Kidney (tissue), 14 donors: ENCODE data around the gene ARL11. TPM values are rescaled to one million over a fixed set of nuclear protein-coding genes. Genes with fewer than 3 reads are reported as not detected.

Source experiments
- DNase-seq, 5 donors: peaks; one replicate each; pipeline ENCODE4 v3.0.0-alpha.2; 2013 to 2020
- FAIRE-seq: peaks from 2 replicates; lab custom pipeline; 2012; peaks lifted over from hg19 to GRCh38; lab: Jason Lieb, UNC
- H3K27ac ChIP-seq, 2 donors: one replicate each; pipeline ENCODE4 v1.7.0; 2013; ENCODE audit warnings: low read depth in 2 of 2, low read length in 2 of 2, inconsistent platforms in 1 of 2
- H3K27me3 ChIP-seq: one replicate; pipeline ENCODE4 v1.7.1; 2013; ENCODE audit warnings: low read length, inconsistent platforms; ENCODE audit not compliant: control insufficient read depth, insufficient read depth
- H3K36me3 ChIP-seq, 3 donors: one replicate each; pipeline versions ENCODE4 v1.7.0 to v1.7.1; 2013; ENCODE audit warnings: low read length in 3 of 3, control low read depth in 1 of 3, inconsistent platforms in 1 of 3; ENCODE audit not compliant: insufficient read depth in 3 of 3, control insufficient read depth in 2 of 3
- H3K4me1 ChIP-seq, 3 donors: one replicate each; pipeline versions ENCODE4 v1.7.0 to v1.7.1; 2013; ENCODE audit warnings: low read length in 3 of 3, inconsistent platforms in 1 of 3, low read depth in 1 of 3; ENCODE audit not compliant: control insufficient read depth in 2 of 3, insufficient read depth in 2 of 3
- H3K4me3 ChIP-seq, 3 donors: one replicate each; pipeline versions ENCODE4 v1.7.0 to v1.8.1; 2013; ENCODE audit warnings: low read length in 3 of 3, control low read depth in 1 of 3, inconsistent platforms in 1 of 3
- H3K9ac ChIP-seq, 3 donors: one replicate each; pipeline versions ENCODE4 v1.7.0 to v1.7.1; 2013; ENCODE audit warnings: low read length in 3 of 3, control low read depth in 1 of 3, inconsistent platforms in 1 of 3
- H3K9me3 ChIP-seq, 3 donors: one replicate each; pipeline versions ENCODE4 v1.7.0 to v1.7.1; 2013; ENCODE audit warnings: low read length in 3 of 3, control low read depth in 1 of 3, inconsistent platforms in 1 of 3; ENCODE audit not compliant: control insufficient read depth in 2 of 3, insufficient read depth in 1 of 3
- intact Hi-C: fragments of 100-400 bp; cut with DNase I; formaldehyde crosslinking; loops from one replicate; pipeline ENCODE4 v1.11.1; 2022
- polyA plus RNA-seq: library from polyadenylated mRNA; stranded (reverse); fragments of 350-450 nt; fragmentation: Illumina TruSeq; extraction: RNeasy Lipid Tissue Mini Kit (QIAGEN cat#74804); gene quantifications from one replicate; pipeline ENCODE4 v1.2.3, GENCODE V29; 2014; ENCODE audit warnings: low read depth, low replicate concordance; ENCODE audit not compliant: insufficient read depth
- total RNA-seq: library from RNA; stranded (reverse); fragmentation: NEBNext Ultra II Directional; extraction: Animal tissue kit (Norgen Biotek cat#: 25700); gene quantifications from one replicate; pipeline ENCODE4 v1.2.1, GENCODE V29; 2021
- TF ChIP-seq, protein P1 (sequence below): IDR thresholded peaks from 3 replicates; pipeline ENCODE4 v1.5.1; 2012; ENCODE audit warnings: mild to moderate bottlenecking, moderate library complexity, borderline replicate concordance; ENCODE audit not compliant: insufficient read depth; ENCODE audit errors: extremely low read depth
- donor health status: control.
- donor health status: control.
- donor health status: control.
- donor health status: control.
- donor health status: control.
- donor health status: DM: yes; HTN: yes; CAD: no.
- donor health status: Normal renal cell carcinoma (clear cell type).

Gene ARL11
- total and polyA plus RNA-seq, 2 donors from 2014 or later = 0.19 to 1.6 TPM

DNA sequence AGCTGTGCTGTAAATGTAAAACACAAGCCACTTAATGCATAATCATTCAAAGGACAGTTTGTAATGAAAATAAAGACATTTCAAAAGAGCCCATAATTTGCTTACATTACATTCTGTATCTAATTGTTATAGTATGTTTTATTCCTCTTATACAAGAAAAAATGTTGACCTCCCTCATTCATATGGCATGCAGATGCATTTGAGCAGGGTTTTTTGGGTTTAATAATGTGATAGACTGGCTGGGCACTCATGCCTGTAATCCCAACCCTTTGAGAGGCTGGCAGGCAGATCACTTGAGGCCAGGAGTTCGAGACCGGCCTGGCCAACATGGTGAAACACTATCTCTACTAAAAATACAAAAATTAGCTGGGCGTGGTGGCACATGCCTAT, 11.6 kb upstream of the ARL11 start:
- Histone ChIP-seq H3K27me3 (no peaks in the 10 kb centered on the region), H3K9me3 (no peaks in the 10 kb centered on the region), H3K27ac (no peak overlapping the region), H3K4me1 (peaks cover 0 to 4% (median 2%) of the 10 kb centered on the region in 3 donors), H3K36me3 (no peaks in the 10 kb centered on the region), H3K9ac (no peak overlapping the region), H3K4me3 (no peak overlapping the region)
- TF ChIP-seq, protein P1, sequence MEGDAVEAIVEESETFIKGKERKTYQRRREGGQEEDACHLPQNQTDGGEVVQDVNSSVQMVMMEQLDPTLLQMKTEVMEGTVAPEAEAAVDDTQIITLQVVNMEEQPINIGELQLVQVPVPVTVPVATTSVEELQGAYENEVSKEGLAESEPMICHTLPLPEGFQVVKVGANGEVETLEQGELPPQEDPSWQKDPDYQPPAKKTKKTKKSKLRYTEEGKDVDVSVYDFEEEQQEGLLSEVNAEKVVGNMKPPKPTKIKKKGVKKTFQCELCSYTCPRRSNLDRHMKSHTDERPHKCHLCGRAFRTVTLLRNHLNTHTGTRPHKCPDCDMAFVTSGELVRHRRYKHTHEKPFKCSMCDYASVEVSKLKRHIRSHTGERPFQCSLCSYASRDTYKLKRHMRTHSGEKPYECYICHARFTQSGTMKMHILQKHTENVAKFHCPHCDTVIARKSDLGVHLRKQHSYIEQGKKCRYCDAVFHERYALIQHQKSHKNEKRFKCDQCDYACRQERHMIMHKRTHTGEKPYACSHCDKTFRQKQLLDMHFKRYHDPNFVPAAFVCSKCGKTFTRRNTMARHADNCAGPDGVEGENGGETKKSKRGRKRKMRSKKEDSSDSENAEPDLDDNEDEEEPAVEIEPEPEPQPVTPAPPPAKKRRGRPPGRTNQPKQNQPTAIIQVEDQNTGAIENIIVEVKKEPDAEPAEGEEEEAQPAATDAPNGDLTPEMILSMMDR = no peak
- FAIRE-seq = no peak
- DNase-seq = no peak
- intact Hi-C loops = no loop called here

DNA sequence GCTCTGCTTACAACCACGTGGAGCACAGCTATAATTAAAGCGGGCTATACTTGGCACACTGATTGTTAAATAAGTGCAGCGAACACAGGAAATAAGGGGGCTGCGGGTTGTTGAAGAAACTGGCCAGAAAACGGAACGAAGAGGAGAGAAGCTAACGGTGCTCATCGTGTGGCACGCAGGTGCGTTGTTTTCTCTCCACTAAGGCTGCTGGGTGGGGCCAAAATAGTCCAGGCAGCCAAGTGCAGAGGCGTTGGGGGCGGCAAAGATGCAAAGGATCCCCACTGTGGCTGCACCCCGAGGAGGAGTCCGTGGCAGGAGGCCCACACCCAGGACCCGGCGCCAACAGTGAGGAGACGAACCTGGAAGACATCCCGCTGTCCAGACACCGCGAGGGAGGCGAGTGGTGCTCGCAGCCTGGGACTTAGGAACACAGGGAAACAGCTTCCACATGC, 8.1 kb upstream of the ARL11 start:
- TF ChIP-seq, protein P1 = no peak
- no peak overlapping the region for H3K27ac ChIP-seq
- no peak for DNase-seq
- intact Hi-C loops = no loop called here
- H3K36me3 ChIP-seq = no peaks in the 10 kb centered on the region
- H3K4me3 ChIP-seq = no peak overlapping the region
- H3K9me3 ChIP-seq = no peaks in the 10 kb centered on the region
- no peaks in the 10 kb centered on the region for H3K27me3 ChIP-seq
- FAIRE-seq = no peak
- peaks cover under 1 to 4% (median 2%) of the 10 kb centered on the region in 3 donors for H3K4me1 ChIP-seq
- H3K9ac ChIP-seq = no peak overlapping the region

DNA sequence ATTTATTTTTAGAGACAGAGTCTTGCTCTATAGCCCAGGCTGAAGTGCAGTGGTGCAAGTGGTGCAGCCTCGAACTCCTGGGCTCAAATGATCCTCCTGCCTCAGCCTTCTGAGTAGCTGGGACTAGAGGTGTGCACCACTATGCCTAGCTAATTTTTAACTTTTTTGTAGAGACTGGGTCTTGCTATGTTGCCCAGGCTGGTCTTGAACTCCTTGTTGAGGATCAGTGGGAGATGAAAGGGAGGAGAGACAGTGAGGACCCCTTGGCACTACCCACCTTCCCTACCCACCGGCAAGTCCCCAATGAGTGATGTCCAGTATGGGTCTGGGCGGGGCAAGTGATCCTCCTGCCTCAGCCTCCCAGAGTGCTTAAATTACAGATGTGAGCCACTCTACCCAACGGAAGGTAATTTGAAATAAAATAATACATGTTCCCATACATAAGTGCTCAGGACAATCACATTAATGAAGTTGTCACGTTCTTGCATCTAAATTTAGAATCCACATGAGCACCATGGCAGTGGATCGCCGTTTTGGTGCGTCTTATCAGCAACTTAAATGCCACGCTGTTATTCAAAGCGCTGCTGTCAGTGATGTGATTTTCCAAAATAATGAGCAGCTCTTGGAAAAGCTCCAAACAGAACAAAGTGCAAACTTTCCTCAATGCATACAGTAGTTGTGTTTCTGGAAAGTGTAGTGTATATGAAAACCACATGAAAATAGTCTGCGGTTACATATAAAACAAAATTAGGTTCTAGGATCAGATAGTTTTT, 5.9 kb upstream of the ARL11 start:
- Histone ChIP-seq H3K4me1 (peaks cover 0 to 8% (median 2%) of the 10 kb centered on the region in 3 donors), H3K27me3 (no peaks in the 10 kb centered on the region), H3K9ac (no peak overlapping the region), H3K27ac (no peak overlapping the region), H3K9me3 (no peaks in the 10 kb centered on the region), H3K4me3 (no peak overlapping the region), H3K36me3 (no peaks in the 10 kb centered on the region)
- intact Hi-C loops = no loop called here
- no peak for FAIRE-seq
- no peak for DNase-seq
- TF ChIP-seq, protein P1 = no peak
